HG02678 (cell line): ENCODE measurements around the gene TIMM13.

ENCODE experiments used
- ATAC-seq: cut with Tn5 transposase; IDR thresholded peaks from one replicate; pipeline ENCODE4 v1.9.1; 2021; ENCODE audit warnings: mild to moderate bottlenecking, moderate library complexity; ENCODE audit not compliant: unreplicated experiment

The TIMM13 gene

GRCh38 chr19:2387367-2388288, 39.8 kb downstream of the TIMM13 start:
- ATAC-seq = no peak

DNA sequence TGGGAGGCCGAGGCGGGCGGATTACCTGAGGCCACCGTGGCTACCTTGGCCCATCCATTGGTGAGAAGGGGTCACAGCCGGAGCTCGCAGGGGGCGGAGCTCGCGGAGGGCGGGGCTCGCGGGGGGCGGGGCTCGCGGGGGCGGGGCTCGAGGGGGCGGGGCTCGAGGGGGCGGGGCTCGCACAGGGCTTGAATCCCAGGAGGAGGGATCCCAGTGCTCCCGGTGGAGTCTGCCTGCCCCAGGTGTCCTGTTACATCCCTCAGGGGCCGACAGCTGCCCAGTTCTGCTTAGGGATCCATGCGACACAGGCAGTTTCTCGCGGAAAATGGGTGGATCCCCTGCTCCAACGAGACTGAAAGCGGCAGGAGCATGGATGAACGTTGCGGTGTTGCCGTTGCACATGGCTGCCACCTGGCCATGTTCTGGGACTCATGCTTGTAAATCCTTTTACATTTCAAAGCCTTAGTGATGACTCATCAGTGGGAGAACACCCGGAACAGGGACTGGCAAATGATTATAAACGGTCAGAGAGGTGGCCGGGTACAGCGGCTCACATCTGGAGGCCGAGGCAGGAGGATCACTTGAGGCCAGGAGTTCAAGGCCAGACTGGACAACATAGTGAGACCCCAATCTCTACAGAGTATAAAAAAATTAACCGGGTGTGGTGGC, 42.2 kb downstream of the TIMM13 start:
- ATAC-seq = no peak

DNA sequence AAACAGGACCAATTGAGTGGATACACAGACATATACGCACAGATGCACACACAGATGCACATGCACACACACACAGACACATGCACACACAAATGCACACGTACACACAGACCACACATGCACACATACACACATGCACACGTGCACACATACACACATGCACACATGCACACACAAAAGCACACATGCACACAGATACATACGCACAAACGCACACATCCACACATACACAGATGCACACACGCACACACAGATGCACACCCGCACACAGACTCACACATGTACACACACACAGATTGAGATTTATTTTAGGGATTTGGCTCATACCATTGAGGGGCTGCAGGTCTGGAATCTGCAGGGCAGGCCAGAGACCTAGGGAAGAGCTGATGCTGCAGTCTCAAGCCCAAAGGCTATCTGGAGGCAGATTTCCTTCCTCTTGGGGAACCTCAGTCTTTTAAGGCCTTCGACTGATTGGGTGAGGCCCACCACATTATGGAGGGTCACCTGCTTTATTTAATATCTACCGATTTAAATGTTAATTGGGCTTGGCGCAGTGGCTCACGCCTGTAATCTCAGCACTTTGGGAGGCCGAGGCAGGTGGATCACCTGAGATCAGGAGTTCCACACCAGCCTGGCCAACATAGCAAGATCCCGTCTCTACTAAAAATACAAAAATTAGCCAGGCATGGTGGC, 44.7 kb downstream of the TIMM13 start:
- no peak for ATAC-seq

GRCh38 chr19:2381148-2381820, 46.1 kb downstream of the TIMM13 start:
- ATAC-seq = no peak

- no peak for ATAC-seq
Measured at GRCh38 chr19:2380567-2380966, 46.8 kb downstream of the TIMM13 start.

- no peak for ATAC-seq
Measured at GRCh38 chr19:2376784-2377519, 50.4 kb downstream of the TIMM13 start.
